ENCODE measurements around the gene ALX3. TPM values are rescaled to one million over a fixed set of nuclear protein-coding genes. Genes with fewer than 3 reads are reported as not detected.

Gene ALX3
- total RNA-seq, 1 donor from 2014 or later: not detected

GRCh38 chr1:110051262-110051648, 19.2 kb downstream of the ALX3 start:
- no peaks in the 10 kb centered on the region for H3K27me3 ChIP-seq
- H3K4me1 ChIP-seq: peaks cover 8% of the 10 kb centered on the region
- no peak overlapping the region for H3K4me3 ChIP-seq
- intact Hi-C loops (cut with DNase I): loop anchor here (10.0 kb wide), 1 partner anchor 54 kb away; no protein-coding TSS in a partner anchor
- no peak for TF ChIP-seq CTCF (IDR thresholded peaks at IDR 0.05)
- no peaks in the 10 kb centered on the region for H3K9me3 ChIP-seq
- no peak for DNase-seq
- peaks cover 100% of the 10 kb centered on the region for H3K36me3 ChIP-seq
- no peak for ATAC-seq
- H3K27ac ChIP-seq: peak overlapping the region; percentile 44

DNA sequence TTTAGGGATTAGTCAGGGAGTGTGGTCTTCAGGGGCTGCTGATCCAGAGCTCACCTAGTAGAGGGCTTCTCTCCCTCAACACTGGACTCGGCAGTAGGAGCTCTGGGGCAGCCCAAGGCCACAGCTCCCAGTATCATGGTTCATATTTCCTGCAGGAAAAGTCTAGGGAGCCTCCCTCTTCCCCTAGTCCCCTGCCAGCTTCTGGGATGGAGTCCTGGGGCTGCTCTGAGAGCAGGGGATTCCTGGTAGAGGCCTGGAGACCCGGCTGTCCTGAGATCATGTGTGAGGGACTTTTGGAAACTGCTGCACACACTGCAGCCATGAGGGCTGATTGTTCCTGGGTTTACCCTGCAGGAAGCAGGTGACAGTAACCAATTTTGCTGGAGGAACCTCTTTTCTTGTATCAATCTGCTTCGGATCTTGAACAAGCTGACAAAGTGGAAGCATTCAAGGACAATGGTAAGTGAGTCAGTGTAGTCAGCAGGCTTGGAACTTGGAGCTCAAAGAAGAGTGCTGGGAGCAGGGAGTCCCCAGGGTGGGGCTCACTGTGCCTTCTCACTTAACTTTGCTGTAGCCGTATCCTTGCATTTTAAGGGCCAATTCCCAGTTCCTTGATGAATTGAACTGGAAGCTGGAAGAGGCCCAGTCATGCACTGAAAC, 19.7 kb downstream of the ALX3 start:
- peak overlapping the region; percentile 44 for H3K27ac ChIP-seq
- ATAC-seq (no peak), DNase-seq (no peak)
- no peak for TF ChIP-seq CTCF (IDR thresholded peaks at IDR 0.05)
- peaks cover 100% of the 10 kb centered on the region for H3K36me3 ChIP-seq
- H3K9me3 ChIP-seq: no peaks in the 10 kb centered on the region
- intact Hi-C loops (cut with DNase I): loop anchor here (10.0 kb wide), 1 partner anchor 54 kb away; no protein-coding TSS in a partner anchor
- peaks cover 8% of the 10 kb centered on the region for H3K4me1 ChIP-seq
- no peaks in the 10 kb centered on the region for H3K27me3 ChIP-seq
- no peak overlapping the region for H3K4me3 ChIP-seq

- Histone ChIP-seq H3K4me1 (peaks cover 8% of the 10 kb centered on the region), H3K4me3 (no peak overlapping the region), H3K36me3 (peaks cover 100% of the 10 kb centered on the region), H3K27me3 (no peaks in the 10 kb centered on the region), H3K27ac (peak overlapping the region; percentile 44), H3K9me3 (no peaks in the 10 kb centered on the region)
- intact Hi-C loops (cut with DNase I): loop anchor here (10.0 kb wide), 1 partner anchor 55 kb away; no protein-coding TSS in a partner anchor
- no peak for TF ChIP-seq CTCF (IDR thresholded peaks at IDR 0.05)
- no peak for ATAC-seq
- DNase-seq: no peak
These were observed 20.5 kb downstream of the ALX3 start for GRCh38 chr1:110049801-110050601.

DNA sequence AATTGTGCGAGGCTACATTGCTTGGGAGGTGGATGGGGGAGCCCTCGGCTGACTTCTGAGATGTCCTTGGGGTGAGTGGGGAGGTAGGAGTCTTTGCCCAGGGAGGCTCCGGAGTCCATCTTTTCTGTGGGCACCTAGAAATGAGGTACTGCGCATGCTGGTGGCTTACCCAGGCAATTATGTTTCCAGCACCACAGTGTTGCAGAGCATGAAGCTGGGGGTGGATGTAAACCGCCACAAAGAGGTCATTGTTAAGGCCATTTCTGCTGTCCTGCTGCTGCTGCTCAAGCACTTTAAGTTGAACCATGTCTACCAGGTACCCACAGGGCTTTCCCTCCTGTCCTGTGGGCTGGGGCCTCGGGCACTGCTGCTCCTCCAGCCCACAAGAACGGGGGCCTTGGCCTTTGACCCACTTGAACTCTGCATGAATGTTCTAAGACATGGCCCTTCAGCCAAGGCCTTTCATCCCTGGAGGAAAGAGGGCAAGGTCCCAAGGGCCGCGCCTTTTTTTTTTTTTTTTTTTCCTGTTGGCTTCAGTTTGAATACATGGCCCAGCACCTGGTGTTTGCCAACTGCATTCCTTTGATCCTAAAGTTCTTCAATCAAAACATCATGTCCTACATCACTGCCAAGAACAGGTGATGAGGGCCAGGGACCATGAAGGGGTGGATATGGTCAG, 21.4 kb downstream of the ALX3 start:
- Histone ChIP-seq H3K27me3 (no peaks in the 10 kb centered on the region), H3K4me1 (peaks cover 8% of the 10 kb centered on the region), H3K9me3 (no peaks in the 10 kb centered on the region), H3K4me3 (no peak overlapping the region), H3K36me3 (peaks cover 100% of the 10 kb centered on the region), H3K27ac (no peak overlapping the region)
- DNase-seq (no peak), ATAC-seq (peak; percentile 64)
- TF ChIP-seq CTCF (IDR thresholded peaks at IDR 0.05): no peak
- intact Hi-C loops (cut with DNase I): no loop called here

DNA sequence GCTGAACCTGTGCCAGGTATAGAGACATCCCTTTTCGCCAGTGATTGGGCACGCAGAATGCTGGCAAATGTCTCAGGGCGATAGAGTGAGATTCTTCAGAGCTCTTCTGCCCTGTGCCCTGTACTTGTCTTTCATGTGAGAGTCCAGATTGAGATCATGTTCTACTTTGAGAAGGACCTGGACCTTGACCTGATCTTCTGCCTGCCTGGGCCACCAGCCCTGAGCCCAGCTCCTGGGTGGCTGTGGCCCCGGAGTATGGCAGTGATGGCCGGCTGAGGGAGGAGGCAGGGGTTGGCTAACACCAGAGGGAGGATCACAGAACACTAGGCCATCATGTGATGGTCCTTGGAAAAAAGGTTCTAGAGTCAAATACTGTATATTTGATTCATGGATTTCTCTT, 22.2 kb downstream of the ALX3 start:
- no peak for ATAC-seq

More for the DNA sequence above, 22.2 kb downstream of the ALX3 start:
- Histone ChIP-seq H3K27me3 (no peaks in the 10 kb centered on the region), H3K36me3 (peaks cover 100% of the 10 kb centered on the region), H3K9me3 (no peaks in the 10 kb centered on the region), H3K4me3 (no peak overlapping the region), H3K4me1 (peaks cover 8% of the 10 kb centered on the region), H3K27ac (no peak overlapping the region)
- no peak for TF ChIP-seq CTCF (IDR thresholded peaks at IDR 0.05)
- intact Hi-C loops (cut with DNase I): no loop called here
- DNase-seq: no peak

Data from upper lobe of right lung (tissue), 1 donor.